ENCODE results near the gene PTPRN2. TPM values are rescaled to one million over a fixed set of nuclear protein-coding genes. Genes with fewer than 3 reads are reported as not detected.

The PTPRN2 gene
- total RNA-seq, 1 donor: 0.27 TPM

DNA sequence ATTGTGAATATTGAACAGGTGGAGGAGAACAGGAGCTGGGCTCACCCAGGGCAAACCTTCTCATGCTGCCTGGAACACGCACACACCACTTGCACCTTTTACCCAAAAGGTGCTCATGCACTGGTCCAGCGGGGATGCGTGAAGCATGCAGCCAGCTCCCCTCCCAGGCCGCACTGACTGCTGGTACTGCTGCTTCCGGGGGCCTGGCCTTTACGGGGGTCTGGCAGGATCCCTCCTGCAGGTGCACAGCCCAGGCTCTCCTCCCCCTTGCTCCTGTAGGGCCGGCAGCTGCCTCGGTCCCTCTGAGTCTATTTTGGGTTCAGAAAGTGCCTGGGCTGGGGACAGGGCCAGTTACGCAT is 1029.1 kb downstream of the PTPRN2 start:
- DNase-seq (ENCODE audit: low read depth in 2 of 3, low spot score in 2 of 3): no peak

DNA sequence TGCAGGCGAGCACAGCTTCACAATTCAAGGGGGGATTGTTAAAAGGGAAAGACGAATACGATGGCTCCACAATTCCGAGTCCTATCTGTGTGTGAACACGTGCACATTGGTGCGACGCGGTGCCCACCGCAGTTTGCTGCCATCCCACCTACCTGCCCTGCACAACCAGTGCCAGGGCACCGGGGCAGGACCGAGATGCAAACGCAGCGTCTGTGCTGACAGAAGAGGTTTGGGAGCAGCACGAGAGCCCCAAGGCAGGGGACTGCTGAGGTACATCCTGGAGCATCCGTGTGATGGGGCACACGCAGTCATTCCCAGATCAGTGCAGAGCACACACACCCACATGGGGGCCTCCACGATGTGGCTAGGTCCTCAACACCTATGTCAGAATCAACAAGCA is 1029.6 kb downstream of the PTPRN2 start:
- no peak for DNase-seq (ENCODE audit: low read depth in 2 of 3, low spot score in 2 of 3)

DNA sequence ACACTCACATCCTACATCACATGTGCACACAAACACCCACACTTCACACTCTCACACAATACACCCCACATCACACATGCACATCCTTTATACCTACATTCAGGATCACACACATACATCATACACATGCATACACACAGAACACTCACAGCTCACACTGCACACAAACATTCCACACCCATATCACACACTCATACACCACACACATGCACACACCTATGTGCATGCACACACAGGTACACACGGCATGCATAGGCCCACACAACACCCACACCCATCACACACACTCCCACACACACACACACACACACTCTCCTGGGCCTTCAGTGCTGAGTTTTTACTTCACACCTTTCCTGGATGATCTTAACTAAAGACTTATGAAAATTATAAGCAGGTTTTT is 1030.4 kb downstream of the PTPRN2 start:
- DNase-seq (ENCODE audit: low read depth in 2 of 3, low spot score in 2 of 3): no peak

DNA sequence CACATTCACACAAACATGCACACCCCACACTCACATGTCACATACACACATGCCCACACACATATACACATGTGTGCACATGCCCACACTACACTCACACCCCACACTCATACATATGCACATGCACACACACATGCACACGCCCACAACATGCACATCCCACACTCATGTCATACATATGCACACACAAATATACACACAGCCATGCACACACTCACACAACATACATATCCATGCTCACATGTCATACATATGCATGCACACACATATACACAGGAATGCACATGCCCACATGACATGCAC is 1031.0 kb downstream of the PTPRN2 start:
- no peak for DNase-seq (ENCODE audit: low read depth in 2 of 3, low spot score in 2 of 3)

DNA sequence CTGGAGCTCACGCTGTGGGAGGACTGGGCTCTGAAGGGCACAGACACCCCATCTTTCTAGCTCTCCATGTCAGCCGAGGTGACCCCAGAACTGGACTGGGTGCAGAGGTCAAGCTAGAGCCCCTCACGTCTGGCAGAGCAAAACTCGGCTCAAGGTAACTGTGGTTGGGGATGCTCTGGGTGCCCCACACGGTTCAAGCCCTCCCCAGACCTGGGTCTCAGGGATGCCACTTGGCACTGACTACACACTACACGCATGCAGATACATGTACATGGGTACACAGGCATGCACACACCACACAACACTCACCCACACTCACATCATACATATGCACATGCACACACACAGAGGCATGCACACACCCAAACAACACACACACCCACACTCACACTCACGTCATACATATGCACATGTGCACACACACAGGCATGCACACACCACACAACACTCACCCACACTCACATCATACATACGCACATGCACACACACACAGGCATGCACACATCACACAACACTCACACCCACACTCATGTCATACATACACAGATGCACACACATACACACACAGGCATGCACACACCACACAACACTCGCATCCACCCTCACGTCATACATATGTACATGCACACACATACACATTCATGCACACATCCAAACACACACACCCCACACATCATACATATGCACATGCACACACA is 1031.5 kb downstream of the PTPRN2 start:
- no peak for DNase-seq (ENCODE audit: low read depth in 2 of 3, low spot score in 2 of 3)

DNA sequence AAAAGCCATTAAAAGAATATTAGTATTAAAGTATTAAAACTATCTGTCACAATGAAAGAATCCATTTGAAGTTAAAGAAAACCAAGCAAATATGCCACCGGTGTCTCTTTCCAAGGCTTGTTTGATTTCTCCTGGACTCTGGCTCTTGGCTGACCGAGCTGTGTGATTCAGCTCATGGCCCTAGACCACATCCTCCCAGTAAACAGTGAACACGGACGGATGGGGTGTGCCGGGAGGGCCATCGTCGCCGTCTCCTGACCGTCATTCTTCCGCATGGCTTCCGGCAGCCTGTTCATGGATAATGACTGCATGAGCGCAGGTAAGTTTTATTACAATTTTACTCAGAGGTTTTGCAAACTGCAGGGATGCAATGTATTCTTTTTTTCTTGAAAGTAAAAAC is 1032.3 kb downstream of the PTPRN2 start:
- no peak for DNase-seq (ENCODE audit: low read depth in 2 of 3, low spot score in 2 of 3)

DNA sequence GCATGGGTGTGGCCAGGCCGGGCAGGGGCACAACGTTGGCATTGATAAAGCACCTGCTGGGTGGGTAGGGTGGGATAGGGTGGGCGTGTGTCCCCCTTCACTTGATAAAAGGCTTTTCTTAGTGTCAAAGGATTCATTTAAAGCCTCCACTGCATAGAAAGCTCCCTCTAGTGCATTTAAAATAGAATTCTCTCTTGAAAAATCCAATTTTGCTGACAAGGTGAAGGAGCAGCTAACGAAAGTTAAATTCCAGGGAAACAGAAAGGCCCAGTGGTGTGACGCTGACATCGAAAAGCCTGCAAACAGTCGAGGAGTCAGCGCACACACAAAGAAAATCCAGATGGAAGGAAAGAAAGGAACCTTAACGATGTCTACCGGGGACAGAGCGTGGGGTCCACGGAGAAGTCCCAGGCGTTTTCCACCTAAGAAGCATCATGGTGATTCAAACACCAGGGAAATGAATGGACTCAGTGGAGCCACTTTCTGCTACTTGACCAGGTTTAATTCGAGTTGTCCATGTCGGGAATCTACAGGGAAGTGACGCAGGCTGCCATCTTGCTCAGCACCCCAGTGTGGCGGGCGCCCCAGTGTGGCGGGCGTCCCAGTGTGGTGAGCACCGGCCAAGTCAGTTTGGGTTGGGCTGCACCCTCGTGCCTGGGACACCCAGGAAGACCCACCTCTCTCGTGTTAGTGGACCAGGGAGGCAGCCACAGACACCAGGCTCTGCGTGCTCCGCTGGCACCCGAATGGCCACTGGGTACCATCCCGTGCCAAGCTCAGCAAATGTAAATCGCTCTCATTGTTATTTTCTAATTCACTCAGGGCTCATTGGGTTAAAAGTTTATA is 1033.0 kb downstream of the PTPRN2 start:
- no peak for DNase-seq (ENCODE audit: low read depth in 2 of 3, low spot score in 2 of 3)

DNA sequence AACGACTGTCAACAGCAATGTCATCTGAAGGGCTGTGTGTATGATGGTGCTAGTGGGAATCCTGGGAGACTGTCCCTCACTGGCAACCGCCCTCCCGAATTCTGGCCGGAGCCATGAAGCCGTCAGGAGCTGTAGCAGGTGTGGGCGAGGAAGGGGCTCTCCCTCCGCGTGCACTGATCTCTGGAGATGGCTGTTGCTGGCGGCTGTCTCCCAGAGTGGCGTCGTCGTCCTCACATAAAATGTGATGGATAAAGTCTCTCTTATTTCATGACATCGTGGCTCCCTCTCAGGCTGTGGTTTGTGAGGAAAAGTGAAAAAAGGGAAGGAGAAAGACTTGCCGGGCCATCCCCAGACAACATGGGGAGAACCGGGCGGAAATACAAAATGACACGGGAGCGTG is 1034.4 kb downstream of the PTPRN2 start:
- no peak for DNase-seq (ENCODE audit: low read depth in 2 of 3, low spot score in 2 of 3)

DNA sequence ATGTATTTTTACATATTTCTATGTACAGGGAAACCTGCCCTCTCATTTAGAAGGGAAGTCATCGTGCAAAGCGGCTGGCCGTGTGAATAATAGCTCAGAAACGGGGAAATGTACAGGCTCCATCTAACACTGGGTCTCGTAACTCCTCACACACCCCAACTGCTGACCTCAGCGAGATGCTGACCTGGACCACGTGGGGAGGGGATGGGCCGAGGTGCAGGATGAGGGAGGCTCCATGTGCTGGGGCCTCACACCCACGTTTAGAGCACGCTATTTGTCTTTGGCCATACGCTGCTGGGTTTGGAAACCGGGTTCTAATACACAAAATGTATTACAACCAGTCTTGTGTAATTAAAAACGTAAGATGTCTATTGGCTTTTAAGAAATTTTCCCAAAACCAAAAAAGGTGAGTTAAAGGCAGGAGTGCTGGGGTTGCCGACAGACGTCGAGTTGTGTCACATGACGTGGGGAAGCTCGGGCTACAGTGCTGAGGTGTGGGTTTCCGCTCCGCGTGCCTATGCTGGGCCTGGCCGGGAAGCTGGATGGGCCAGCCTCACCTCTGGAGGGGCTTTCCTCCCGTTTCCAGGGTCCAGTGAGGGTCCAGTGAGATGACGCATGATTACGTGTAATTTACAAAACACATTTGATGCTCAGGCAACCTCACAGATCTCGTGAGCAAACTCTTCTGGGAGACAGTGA is 1035.2 kb downstream of the PTPRN2 start:
- DNase-seq (ENCODE audit: low read depth in 2 of 3, low spot score in 2 of 3): no peak

DNA sequence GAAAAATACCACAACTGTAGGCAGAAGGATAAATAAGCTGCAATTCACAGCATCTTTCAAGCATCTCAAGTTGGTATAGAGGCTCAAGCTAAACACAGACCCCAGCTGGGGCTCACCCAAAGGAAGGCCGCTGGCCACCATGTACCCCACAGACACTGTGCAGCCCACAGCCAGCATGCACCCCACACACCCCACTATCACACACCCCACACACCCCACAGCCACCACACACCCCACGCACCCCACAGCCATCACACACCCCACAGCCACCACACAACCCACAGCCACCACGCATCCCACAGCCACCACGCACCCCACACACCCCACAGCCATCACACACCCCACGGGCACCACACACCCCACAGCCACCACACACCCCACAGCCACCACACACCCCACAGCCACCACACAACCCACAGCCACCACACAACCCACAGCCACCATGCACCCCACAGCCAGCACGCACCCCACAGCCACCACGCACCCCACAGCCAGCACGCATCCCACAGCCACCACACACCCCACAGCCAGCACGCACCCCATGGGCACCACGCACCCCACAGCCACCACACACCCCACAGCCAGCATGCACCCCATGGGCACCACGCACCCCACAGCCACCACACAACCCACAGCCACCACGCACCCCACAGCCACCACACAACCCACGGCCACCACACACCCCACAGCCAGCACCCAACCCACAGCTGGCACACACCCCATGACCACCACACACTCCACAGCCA is 1036.1 kb downstream of the PTPRN2 start:
- no peak for DNase-seq (ENCODE audit: low read depth in 2 of 3, low spot score in 2 of 3)

DNA sequence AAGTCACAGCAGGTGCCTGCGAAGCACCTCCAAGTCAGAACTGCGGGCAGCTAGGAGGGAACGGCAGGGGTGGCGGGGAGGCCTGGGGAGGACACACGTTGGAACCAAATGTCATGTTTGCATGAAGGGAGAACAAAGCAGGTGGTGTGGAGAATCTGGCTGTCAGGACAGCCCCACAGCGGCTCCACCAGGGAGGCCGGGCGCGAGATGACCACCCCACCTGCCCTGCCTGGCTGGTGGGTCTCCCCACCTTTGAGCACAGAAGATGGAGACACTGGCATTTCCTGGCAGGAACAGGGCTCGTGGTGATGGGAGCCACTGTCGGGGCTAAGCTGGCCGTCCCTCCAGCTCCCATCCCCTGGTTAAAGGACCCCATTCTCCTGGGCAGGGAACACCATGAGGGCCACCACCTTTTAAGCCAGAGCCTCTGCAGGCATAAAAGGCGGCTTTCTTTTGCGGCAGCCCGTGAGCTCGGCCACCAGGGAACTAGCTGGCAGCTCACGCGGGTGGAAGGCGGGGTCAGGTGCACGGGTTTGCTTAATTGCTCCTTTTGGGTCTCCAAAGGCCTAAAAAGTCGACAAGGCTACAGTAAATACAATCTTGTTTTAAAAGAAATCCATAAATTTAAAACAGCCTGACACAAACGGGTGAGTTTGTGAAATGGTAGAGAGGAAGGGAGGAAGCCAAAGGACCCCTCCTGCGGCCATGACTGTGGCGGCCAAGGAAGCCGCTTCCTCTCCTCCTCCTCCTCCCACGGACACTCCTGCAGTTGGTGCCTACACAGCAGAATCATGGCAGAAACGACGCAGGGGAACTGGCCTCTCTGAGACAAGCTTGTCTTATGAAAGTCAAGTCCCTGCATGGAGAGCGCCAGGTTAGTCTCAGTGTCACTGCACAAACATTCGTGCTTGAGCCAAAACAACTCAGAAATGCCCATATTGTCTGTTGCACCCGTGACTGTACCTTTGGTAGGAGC is 1037.0 kb downstream of the PTPRN2 start:
- DNase-seq (ENCODE audit: low read depth in 2 of 3, low spot score in 2 of 3): no peak

DNA sequence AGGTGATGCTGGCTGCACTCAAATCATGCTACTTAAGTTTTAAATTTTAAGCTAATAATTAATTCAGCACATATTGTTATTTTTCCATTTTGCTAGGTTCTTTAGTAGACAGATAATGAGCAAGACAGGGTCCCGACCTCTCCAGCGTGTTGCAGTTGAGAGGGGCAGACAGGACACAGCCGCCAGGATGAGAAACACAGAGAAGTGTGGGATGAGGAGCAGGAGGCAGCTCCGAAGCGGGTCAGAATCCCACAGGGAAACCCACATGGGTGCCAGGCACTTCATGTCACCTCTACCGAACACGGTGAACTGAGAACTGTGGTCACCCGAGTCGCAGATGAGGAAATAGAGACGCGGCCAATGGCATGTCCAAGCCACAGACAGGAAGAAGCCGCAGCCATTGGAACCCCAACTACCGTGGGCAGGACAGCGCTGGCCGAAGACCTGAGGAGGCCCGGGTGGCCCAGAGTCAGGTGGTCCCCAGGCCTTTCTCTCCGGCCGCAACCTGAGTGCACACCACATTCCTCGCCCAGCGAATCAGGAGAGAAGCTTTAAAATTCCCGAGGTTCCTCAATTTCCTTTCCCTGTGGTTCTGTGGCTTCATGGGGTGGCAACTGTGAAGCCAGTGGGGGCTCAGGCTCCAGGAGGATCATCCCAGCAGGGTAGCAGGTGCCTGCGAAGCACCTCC is 1037.9 kb downstream of the PTPRN2 start:
- DNase-seq (ENCODE audit: low read depth in 2 of 3, low spot score in 2 of 3): no peak

DNA sequence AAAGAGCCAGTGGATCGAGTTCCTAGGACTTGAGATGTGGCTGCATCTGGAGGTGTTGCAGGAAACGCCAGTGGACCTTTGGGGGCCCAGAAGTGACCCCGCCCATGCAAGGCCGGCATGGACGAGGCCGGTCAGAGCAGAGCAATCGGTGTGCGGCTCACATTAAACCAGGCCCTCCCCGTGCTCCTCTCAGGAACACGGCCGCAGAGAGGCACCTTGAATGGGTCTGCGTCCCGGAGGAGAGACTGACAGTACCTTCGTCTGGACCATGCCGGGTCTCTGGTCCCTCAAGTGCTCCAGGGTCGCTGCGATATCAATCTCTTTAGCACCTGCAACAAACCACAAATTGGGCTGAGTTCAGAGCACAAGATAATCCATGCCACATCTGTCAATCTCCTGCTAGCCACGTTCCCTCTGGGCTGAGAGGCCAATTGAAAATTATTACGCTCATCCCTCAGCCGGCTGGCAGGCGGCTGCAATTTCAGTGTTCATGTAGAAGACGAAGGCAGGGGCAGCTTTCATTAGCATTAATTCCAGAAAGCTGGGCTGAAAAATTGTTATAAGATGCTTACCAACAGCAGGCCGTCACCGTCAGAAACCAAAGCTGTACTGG is 1038.8 kb downstream of the PTPRN2 start:
- DNase-seq (ENCODE audit: low read depth in 2 of 3, low spot score in 2 of 3): no peak

DNA sequence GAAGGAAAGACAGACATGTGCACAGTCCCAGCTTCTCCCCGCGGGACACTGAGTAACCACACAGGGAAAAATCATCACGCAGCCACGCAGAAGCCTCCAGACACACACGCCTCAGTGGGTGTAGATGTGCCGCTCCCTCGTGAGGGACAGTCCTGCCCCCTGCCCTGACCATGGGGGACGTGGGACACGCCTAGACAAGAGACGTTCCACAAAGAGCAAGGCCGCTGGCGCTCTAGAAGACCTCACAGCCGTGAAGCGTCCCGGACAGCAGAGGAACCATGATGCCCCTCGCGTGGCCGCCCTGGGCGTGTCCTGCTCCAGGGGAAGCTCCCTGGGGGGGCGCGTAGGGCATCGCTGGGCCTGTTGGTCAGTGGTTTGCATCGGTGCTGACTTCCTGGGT is 1040.0 kb downstream of the PTPRN2 start:
- DNase-seq (ENCODE audit: low read depth in 2 of 3, low spot score in 2 of 3): no peak

DNA sequence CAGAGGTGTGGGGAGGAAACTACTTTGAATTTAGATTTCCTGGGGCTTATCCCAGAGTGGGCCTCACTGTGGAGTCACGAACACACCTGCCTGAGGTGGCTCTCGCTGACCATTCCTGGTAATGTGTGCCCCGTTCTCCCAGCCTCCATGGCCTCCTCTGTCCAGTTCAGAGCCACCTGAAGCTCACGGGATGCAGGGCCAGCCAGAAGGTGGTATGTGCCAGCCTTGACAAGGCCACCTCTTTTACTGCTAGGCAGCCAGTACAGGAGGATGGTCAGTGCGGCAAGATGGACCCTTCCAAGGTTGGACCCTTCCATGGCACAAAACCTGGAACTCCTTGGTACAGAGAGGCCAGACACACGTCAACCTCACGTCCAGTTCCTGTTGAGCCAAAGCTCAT is 1040.5 kb downstream of the PTPRN2 start:
- DNase-seq (ENCODE audit: low read depth in 2 of 3, low spot score in 2 of 3): no peak

DNA sequence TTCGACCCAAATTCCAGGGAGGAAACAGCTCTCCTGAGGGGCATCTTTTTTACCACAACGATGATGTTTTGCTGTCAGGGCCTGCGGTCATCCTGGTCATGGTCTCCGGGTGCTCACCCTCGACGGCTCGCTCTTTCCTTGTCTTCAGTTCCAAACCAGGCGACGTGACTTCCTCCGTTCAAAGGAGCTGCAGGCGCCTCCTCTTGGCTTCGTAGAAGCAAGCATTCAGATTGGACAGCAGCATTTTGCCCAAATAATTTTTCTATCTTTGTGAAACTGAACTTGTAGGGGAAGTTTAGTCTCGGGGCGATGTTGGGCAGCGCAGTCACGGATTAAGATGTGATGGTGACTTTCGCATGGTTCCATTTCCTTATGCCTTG is 1042.0 kb downstream of the PTPRN2 start:
- no peak for DNase-seq (ENCODE audit: low read depth in 2 of 3, low spot score in 2 of 3)

DNA sequence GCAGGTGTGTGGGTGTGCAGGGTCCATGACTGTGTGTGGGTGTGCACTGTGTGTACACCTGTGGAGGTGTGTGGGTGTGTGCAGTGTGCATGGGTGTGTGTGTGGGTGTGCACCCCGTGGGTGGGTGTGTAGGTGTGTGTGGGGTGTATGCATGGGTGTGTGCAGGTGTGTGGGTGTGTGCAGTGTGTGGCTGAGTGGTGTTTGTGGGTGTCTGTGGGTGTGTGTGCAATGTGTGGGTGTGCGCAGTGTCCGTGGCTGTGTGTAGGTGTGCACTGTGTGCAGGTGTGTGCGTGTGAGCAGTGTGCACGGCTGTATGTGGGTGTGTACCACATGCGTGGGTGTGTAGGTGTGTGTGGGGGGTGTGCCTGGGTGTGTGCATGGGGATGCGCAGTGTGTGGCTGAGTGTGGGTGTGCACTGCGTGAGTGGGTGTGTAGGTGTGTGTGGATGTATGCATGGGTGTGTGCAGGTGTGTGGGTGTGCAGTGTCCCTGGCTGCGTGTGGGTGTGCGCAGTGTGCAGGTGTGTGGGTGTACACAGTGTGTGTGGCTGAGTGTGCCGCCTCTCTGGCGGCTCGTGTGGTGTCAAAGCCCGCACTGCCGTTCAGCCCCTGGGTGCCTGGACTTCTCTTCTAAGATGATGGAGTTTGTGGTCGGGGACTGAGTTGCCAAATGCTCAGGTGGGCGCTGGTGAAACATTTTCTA is 1042.5 kb downstream of the PTPRN2 start:
- no peak for DNase-seq (ENCODE audit: low read depth in 2 of 3, low spot score in 2 of 3)

DNA sequence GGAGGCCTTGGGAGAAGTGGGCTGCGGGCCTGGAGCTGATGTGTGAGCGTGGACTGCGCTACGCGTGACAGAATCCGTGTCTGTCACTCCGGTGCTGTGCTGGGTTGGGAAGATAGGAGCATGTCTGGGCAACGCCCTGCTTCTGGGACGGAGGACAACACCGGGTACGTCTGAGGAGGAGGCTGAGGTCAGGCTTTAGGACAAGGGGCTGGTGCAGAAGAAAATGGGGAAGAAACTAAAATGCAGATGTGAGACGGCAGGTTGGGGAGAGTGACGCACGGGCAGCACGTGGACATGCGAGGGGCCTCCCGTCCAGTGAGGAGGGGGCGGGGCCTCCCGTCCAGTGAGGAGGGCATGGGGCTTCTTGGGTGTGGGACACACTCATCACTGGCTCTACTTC is 1043.4 kb downstream of the PTPRN2 start:
- no peak for DNase-seq (ENCODE audit: low read depth in 2 of 3, low spot score in 2 of 3)

DNA sequence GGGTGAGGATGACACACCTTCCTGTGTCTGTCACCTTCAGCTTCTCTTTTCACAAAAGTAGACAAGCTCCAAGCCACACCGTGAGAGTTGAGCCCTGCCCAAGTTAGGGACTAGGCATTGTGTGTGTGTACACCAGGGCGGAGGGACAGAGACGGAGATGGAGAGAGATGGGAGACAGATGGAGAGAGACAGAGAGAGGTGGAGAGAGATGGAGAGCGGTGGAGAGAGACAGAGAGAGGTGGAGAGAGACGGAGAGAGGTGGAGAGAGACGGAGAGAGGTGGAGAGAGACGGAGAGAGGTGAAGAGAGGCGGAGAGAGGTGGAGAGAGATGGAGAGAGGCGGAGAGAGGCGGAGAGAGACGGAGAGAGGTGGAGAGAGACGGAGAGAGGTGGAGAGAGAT is 1043.8 kb downstream of the PTPRN2 start:
- DNase-seq (ENCODE audit: low read depth in 2 of 3, low spot score in 2 of 3): no peak
